Vagina (tissue), 2 donors: ENCODE measurements around the gene NTM.

Experiments used
- POLR2A ChIP-seq, 2 donors: fragments of 450-650 bp; IDR thresholded peaks; one replicate each; pipeline ENCODE4 v1.6.1; 2017; ENCODE audit warnings: antibody characterized with exemption in 2 of 2, mild to moderate bottlenecking in 2 of 2, moderate library complexity in 2 of 2
- TF ChIP-seq, protein P1 (sequence below), 3 experiments: fragments of 450-650 bp in 2 of 3; fragments of 200-600 bp in 1 of 3; sonication (generic) in 1 of 3; IDR thresholded peaks; one replicate each; pipeline ENCODE4 v1.5.1; 2017 to 2019; ENCODE audit warnings: antibody characterized with exemption in 3 of 3, mild to moderate bottlenecking in 2 of 3, moderate library complexity in 2 of 3

- TF ChIP-seq POLR2A (IDR thresholded peaks at IDR 0.05) = no peak
- TF ChIP-seq, protein P1, sequence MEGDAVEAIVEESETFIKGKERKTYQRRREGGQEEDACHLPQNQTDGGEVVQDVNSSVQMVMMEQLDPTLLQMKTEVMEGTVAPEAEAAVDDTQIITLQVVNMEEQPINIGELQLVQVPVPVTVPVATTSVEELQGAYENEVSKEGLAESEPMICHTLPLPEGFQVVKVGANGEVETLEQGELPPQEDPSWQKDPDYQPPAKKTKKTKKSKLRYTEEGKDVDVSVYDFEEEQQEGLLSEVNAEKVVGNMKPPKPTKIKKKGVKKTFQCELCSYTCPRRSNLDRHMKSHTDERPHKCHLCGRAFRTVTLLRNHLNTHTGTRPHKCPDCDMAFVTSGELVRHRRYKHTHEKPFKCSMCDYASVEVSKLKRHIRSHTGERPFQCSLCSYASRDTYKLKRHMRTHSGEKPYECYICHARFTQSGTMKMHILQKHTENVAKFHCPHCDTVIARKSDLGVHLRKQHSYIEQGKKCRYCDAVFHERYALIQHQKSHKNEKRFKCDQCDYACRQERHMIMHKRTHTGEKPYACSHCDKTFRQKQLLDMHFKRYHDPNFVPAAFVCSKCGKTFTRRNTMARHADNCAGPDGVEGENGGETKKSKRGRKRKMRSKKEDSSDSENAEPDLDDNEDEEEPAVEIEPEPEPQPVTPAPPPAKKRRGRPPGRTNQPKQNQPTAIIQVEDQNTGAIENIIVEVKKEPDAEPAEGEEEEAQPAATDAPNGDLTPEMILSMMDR (IDR thresholded peaks at IDR 0.05) = no peak
Measured at GRCh38 chr11:131703311-131703710, 332.9 kb downstream of the NTM start.
